Stimulated activated CD8-positive, alpha-beta memory T cell treated with anti-CD3 and anti-CD28 coated beads, Interleukin-4, amount 100 ng/mL, for 4 hours (primary cell): ENCODE results near the gene ABTB2.

Experiments used
- DNase-seq, 2 donors: peaks; one replicate each; pipeline ENCODE4 v3.0.0-alpha.2; 2020; ENCODE audit warnings: low read depth in 2 of 2, low spot score in 1 of 2

The ABTB2 gene

GRCh38 chr11:34218067-34218466 lies 139.7 kb downstream of the ABTB2 start:
- DNase-seq, result no peak

GRCh38 chr11:34216706-34217105 lies 141.1 kb downstream of the ABTB2 start:
- DNase-seq, result no peak

GRCh38 chr11:34215806-34216453 lies 141.9 kb downstream of the ABTB2 start:
- DNase-seq, result no peak

- DNase-seq, result peak; percentile 27 to 51
Observed at GRCh38 chr11:34214961-34215805, 142.6 kb downstream of the ABTB2 start.

GRCh38 chr11:34213366-34213765 lies 144.4 kb downstream of the ABTB2 start:
- DNase-seq, result no peak

GRCh38 chr11:34212566-34212965 lies 145.2 kb downstream of the ABTB2 start:
- DNase-seq, result no peak

- no peak for DNase-seq
Observed at GRCh38 chr11:34209809-34210208, 148.0 kb downstream of the ABTB2 start.

GRCh38 chr11:34208266-34209135 lies 149.3 kb downstream of the ABTB2 start:
- DNase-seq, result no peak

- no peak for DNase-seq
Observed at GRCh38 chr11:34207487-34208180, 150.2 kb downstream of the ABTB2 start.

- no peak for DNase-seq
Observed at GRCh38 chr11:34206407-34207300, 151.2 kb downstream of the ABTB2 start.

- DNase-seq, result no peak
Observed at GRCh38 chr11:34205326-34206035, 152.3 kb downstream of the ABTB2 start.

GRCh38 chr11:34204396-34205279 lies 153.2 kb downstream of the ABTB2 start:
- no peak for DNase-seq

- no peak for DNase-seq
Observed at GRCh38 chr11:34203377-34203871, 154.4 kb downstream of the ABTB2 start.

GRCh38 chr11:34201129-34201528 lies 156.7 kb downstream of the ABTB2 start:
- no peak for DNase-seq

- DNase-seq, result no peak
Observed at GRCh38 chr11:34199525-34199924, 158.3 kb downstream of the ABTB2 start.

GRCh38 chr11:34198523-34198922 lies 159.3 kb downstream of the ABTB2 start:
- no peak for DNase-seq

GRCh38 chr11:34197256-34197655 lies 160.6 kb downstream of the ABTB2 start:
- DNase-seq, result no peak
